Measurements from ENCODE around the gene NPDC1.
"Not testable (repeated sequence)": the region's sequence is repeated elsewhere in the genome, so short reads cannot be mapped to it uniquely, and the experiment has no call there.

Gene NPDC1

DNA sequence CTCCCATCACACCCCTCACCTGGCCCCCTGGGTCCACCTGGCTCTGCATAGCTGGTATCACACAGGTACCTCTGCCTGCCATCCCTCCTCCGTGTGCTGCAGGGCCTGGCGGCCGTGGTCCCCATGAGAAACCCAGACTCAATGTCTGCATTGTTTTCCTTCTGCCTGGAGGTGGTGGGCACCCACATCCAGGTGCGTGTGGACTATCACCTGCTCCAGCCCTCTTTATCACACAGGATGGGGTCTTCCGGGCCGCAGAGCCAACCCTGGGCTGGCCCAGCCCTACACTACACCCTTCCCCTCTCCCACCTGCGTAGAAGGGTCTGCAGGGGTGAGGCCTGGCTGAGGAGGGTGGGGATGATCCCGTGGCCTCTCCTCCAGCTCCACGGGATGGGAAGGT is 7.1 kb downstream of the NPDC1 start:
- DNase-seq: no peak

DNA sequence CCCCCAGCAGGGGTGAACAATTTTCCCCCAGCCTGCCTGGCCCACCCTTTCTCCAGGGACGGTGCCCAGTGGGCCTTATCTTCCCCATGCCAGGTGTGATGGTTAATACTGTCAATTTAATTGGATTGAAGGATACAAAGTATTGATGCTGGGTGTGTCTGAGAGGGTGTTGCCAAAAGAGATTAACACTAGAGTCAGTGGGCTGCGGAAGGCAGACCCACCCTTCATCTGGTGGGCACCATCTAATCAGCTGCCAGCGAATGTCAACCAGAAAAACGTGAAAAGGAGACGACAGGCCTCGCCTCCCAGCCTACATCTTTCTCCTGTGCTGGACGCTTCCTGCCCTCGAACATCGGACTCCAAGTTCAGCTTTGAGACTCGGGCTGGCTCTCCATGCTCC is 8.5 kb downstream of the NPDC1 start:
- no peak for DNase-seq

DNA sequence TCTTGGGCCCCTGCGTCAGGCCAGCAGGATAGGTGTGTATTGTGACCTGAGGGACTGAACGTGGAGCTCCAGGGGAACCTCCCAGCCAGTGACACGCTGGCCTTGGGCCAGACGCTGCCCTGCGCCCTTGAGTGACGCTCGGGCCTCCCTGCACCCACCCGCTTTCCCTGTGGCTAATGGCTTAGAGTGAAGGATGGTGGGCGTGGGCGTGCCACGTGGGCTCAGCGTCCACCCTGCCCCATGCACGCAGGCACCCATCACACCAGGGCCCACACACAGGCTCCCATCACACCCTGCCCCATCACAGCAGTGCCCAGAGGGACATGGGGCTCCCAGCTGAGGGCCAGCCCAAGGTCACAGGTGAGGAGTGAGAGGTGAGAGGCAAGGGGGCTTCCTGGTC is 8.9 kb downstream of the NPDC1 start:
- no peak for DNase-seq

DNA sequence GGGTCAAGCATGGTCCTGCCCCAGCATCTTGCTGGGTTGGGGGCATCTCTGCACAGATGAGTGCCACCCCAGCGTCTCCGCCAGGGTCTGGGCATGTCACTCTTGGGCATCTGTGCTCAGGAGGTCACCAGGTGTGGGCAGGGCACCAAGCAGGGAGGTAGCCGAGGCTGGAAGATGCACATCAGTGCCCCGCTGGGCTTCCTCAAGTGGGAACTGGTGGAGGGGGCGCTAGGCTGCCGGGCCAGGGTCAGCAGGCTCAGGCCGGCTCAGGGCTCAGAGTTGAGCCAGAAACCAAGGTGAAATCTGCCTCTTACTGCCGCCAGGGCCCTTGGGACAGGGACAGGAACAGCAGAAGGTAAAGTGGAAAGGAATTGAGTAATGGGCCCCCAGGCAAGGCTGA is 10.0 kb downstream of the NPDC1 start:
- no peak for DNase-seq

DNA sequence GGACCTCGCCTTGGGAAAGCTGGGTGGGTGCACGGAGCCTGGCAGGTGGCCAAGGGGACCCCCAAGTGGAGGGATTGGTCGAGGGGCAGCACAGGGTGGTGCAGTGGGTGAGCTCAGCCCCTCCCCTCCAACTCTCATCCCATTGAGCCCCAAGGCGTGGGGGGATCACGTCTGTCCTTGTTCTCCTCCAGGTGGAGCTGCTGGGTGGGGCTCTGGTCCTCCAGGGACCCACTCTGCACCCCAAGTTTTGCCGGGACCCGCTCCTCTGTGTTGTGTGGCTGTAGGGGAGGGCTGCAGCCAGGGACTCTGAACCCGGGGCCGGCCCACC is 10.5 kb downstream of the NPDC1 start:
- no peak for DNase-seq

DNA sequence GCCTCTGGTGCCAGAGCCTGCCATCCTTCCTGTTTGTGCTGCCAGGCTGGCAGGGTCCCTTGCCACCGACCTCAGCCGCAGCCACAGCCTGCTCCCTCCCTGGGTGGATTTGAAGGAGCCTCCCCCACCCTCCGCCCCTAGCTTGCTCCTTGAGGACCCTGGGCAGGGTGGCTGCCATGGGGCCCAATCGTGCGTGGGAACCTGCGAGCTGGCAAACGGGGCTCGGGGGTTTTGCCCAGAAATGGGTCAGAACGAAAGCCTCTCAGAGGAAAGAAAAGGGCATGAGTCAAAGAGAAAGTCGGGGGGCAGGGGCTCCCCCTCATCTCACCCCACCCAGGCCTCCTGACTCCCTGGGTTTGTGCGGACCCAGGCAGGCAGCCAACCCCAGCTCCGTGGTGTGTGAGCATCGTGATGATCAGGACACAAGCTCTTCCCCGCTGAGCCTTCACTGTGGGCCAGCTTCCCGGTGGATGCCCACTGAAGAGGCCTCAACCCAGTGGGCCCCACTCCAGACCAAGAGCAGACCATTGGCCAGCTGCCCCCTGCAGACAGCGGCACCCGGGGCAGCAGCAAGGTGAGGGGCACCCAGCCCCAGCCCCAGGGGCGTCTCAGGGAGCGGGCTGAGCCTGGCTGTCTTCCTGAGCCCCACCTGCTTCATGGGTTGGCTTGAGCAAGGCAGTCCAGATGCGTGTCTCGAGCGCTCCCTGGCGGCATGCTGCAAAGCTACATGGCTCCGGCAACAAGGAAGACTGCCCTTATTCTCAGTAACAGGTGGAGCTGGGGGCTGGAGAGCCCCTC is 11.1 kb downstream of the NPDC1 start:
- DNase-seq: peak; percentile 68 to 89

DNA sequence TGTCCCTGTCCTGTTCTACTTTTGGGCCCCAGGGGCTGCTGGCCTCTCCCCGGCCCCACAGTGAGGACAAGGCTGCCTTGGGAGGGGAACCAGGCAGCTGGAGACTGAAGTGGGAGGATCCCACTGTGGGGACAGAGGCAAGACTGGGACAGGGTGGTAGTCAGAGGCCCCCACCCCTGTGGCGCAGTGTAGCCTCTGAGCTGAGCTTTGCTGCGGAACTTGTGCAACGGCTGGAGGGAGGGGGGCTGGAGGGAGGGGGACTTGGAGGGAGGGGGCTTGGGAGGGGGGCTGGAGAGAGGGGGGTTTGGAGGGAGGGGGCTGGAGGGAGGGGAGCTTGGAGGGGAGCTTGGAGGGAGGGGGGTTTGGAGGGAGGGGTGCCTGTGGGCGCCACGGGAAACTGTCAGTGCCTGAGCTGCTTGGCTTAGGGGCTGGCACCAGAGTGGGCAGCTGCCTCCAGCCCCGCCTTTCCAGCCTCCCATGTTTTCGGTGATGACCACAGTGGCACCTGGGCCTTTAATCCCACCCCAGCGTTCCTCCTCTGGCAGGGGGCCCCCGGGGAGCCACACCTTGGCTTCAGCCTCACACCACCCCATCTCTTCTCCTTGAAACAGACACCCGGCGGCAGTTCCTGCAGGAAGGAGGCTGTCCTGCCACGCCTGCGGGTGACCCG is 11.8 kb downstream of the NPDC1 start:
- no peak for DNase-seq

DNA sequence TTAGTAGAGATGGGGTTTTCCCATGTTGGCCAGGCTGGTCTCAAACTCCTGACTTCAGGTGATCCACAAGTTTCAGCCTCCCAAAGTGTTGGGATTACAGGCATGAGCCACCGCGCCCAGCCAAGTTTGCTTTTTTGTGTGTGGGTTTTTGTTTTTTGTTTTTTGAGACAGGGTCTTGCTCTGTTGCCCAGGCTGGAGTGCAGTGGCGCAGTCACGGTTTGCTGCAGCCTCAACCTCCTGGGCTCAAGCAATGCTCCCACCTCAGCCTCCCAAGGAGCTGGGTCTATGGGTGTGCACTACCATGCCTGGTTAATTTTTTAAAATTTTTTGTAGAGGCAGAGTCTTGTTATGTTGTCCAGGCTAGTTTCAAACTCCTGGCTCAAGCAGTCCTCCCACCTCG is 12.5 kb downstream of the NPDC1 start:
- DNase-seq: not testable (repeated sequence)

DNA sequence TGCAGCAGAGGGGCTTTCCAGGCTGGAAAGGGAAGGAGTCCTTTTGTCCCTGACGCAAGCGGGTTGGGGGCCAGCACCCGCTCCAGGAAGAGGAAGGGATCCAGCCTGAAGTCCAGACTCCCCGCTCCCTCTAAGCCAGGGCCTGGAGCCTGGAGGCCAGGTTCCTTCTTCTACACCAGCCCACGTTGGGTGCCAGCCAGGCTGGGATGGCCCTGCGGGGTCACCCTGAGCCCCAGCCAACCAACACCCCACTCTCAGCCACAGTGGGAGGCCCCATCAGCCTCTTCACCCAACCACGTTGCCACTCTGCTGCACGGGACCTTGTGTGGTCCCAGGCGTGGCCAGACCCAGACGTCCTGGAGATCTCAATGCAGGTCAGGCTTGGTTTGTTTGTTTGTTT is 13.1 kb downstream of the NPDC1 start:
- DNase-seq: no peak

DNA sequence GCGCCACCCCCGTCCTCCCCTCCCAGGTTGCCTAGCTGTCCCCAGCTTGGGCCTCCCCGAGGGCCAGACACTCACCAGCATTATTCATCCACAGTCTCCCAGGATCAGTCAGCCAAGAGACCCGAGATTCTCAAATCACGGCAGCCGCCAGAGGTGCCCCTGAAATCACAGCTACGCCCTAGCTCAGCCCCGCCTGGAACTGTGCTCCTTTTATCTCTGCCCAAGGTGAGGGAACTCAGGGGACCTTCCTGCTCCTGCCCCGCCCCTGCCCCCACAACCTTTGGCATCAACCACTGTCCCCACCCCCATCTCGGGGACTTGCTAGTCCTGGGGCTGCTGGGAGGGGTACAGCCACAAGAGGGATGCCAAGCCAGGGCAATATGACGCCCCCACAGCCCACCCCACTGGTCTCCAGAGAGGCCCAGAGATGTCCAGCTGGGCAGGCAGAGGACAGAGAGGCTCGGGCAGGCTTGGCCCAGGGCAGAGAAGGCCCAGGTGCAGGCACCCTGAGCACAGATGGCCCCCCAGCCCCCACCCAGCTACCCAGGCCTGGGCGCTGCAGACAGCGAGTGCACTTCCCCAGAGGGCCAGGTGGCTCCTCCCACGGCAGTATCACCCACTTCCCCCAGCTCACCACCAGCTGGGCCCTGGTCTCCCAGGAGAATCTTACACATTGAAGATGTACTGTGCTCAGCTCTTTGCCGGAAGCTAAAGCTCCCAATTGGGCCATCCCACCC is 13.9 kb downstream of the NPDC1 start, which contains the start of gene FUT7:
FUT7 (minus strand) TSS at position 185 of the 737 bp plus-strand sequence; CDS start at position 88, 97 bp downstream.
- no peak for DNase-seq

DNA sequence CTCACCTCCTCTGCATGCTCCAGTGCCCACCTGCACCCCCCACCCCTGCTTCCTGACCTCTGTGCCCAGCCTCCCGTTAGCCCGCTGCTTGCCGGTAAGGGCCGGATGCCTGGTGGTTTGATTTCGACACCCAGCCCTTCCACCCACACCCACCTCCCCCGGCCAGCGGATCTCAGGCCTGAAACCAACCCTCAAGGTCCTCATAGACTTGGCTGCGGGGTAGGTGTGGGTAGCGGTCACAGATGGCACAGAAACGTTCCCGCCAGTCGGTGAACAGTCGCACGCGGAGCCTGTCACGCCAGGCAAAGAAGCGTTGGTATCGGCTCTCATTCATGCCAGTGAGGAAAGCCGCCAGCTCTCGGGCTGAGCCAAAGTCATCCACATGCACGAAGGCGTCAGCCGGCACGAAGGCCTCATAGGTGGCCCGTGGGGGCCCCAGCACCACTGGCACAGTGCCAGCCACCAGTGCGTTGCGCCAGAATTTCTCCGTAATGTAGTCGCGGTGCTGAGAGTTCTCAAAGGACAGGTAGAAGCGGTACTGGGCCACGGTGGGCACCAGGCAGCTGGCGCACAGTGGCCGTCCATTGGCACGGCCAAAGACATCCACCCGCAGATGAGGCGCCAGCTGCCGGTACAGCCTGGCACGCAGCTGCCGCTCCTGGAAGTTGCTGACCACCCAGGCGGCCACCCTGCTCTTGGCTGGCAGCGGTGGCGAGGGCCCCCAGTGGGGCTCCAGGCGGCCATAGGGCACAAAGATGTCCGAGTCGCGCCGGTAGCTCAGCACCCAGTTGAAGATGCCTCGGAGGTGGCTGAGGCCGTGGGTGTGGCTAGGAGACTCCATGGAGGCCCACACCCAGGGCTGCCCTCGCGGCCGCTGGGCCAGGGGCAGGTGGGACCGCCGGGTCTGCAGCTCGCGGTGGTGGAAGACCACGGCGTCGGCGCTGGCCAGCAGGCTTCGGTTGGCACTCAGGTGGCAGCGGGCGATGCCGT is 15.1 kb downstream of the NPDC1 start:
- DNase-seq: no peak

DNA sequence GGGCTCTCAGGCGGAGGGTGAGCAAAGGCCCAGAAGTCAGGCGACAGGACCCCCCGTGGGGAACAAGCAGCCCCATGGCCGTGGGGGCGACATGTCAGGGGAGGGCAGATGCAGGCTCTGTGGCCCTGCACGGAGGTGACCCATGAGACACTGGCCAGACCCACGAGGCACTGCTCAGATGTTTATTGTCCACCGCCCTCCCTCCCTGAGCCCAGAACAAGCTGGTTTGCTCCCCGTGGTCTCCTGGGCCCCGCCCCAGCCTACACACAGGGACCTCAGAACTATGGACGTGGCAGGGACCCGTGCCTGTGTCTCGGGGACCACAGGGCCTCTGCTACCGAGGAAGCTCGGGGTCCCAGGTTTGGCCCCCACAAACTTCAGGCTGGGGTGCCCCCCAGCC is 16.0 kb downstream of the NPDC1 start:
- DNase-seq: no peak

DNA sequence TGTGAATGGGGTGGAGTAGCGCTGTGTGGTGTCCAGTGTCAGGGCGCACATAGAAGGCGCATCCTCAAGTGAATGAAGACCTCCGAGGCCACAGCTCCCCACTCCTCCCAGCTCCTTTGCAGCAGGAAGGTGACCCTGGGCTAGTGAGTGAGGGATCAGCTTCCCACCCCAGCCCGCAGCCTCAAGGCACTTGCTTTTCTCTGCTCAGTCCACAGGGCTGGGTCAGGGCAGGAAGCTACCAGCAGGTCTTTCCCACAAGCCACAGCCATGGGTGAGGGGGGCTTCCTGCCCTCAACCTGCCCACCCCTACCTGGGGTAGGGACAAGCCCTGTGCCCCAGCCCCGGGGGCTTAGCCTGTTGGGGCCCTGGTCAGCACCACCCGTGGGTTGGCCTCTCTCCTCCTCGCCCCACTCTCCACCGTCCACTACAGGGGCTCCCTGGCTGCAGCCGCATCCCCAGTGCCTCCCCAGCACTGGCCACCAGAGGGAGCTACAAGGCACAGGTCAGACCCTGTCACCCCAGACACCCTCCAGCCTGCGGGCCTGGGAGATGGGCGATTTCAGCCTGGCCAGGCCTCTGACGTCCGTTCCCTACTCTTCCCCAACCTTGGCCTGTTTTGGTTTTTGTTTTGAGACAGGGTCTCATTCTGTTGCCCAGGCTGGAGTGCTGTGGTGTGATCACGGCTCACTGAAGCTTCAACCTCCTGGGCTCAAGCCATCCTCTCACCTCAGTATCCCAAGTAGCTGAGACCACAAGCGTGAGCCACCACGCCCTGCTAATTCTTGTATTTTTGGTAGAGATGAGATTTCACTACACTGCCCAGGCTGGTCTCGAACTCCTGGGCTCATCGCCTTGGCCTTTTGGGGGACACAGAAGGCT is 16.7 kb downstream of the NPDC1 start:
- peak; percentile 39 to 41 for DNase-seq

DNA sequence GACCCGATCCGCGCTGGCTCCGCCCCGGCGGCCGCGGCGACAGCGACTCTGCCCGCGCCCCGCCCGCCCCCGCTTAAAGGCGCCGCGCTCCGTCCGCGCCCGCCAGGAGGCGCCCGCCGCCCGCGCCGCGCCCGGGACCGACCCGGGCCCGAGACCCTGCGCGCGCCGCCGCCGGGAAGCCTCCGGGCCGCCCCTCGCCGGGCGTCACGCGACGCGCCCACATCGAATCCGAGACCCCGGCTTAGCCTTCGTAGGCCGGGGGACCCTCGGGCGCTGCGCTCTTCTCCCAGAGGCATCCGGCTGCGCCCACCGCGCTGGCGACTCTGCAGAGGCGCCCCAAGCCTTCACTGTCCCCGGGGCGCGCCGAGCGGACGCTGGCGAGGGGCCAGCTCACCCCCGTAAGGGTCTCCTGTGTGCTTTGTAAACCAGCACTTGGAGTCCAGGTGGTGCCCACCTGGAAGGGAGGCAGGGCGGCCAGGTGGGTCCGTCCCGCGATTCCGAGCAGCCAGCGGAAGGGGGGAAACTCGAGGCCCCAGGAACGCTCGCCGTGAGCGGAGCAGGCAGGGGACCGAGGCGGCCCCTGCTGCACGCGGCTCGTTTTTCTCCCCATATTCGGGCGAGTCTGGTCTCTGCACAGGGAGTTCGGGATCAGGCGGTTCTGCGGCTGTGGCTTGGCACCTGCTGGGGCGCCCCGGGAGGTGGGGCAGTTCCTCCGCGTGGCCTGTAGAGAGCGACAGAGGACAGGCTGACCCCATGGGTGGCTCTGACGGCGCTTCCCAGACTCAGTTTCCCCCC is 17.5 kb downstream of the NPDC1 start:
- DNase-seq: peak in 1 of 2 experiments; percentile 58

DNA sequence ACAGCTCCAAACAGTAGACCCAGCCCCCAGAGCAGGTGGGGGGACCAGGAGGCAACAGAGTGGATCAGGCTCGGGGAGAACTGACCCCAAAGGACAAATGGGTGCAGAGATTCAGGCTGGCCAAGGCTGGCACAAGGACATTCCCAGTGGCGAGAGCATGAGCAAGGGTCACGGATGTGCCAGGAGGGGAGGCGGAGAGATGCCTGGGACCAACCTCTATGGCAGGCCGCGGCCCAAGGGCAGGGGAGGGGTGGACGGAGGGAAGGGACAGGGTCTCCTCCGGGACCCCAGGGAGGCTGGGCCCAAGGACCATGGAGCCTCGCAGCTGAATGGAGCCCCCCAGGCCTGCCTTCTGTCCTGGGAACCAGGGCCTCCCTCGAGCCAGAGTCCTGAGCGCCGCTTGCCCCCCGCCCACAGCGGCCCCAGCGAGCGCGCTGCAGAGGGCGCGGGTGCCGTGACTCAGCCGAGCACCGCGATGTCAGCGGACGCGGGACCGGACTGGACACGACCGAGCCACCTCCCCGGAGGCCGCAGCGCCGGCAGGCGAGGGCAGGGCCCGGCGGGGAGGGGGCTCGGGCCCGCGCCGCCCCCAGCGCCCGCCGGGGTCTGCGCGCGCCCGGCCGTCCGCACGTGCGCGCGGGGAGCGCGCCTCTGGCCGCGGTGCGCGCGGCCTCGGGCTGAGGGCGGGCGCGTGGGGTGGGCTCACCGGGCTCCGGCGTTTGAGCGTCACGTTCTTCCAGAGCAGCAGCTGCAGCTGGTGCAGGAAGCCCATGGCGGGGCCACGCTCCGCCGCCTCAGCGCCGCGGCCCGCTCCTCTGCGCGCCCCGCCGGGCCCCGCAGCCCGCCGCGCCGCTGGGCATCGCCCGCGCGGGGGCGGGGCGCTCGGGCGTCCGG is 18.4 kb downstream of the NPDC1 start, which contains the start of gene ABCA2:
ABCA2 (minus strand) TSS at position 869 of the 894 bp plus-strand sequence; CDS start at position 772, 97 bp downstream.
- no peak for DNase-seq

DNA sequence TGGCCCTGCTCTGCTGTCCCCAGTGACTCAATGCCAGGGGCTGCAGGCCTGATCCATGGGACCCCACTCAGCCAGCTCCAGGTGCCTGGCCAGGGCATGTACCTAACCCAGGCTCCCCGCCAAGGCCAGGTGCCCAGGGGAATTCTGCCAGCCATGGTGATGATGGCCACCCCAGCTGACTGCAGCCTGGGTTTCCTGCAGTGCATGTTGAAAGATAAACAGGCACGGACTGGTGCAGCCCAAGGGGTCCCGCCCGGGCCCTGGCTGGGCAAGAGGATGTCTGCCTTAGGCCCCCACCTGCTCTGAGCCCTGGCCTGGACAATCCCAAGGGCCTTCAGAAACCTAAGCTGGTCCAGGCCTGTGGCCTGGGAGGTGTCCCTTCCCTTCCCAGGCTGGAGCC is 19.1 kb downstream of the NPDC1 start:
- no peak for DNase-seq

DNA sequence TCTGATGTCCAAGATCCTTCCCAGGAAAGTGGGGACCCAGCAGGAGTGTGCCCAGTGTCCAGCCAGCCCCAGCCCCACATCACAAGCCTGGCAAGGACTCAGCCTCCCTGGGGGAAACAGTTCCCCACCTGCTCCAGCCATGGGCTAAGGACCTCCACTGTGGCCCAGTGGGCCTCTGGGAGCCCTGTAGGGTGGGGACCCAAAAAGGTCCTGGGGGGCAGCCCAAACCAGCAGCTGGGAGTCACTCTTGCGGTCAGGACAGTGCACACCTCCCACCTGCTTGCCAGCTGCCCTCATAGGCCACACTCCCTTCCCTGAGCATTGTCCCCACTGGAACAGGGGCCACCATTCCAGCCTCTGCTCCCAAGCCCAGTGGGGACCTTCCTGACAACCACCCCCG is 19.6 kb downstream of the NPDC1 start:
- no peak for DNase-seq

DNA sequence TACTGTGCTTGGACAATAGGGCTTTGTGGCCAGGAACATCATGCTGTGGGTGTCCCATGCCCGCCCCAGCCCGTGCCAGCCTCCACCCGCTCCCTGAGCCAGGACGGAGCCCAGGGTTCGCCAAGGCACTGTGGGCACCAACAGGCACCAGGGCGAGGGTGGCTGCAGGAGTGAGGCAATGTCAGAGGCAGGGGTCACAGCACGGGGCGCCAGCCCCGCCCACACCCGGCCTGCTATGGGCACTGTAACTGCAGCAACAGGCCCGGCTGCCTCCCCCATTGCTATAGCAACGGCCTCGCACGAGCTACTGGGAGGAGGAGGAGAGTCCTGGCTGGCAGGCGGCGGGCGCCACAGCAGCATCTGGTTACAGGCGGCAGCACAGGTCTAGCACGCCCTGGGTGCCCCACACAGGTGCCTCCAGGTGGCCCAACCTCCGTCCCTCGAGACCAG is 20.4 kb downstream of the NPDC1 start:
- peak; percentile 49 to 83 for DNase-seq

DNA sequence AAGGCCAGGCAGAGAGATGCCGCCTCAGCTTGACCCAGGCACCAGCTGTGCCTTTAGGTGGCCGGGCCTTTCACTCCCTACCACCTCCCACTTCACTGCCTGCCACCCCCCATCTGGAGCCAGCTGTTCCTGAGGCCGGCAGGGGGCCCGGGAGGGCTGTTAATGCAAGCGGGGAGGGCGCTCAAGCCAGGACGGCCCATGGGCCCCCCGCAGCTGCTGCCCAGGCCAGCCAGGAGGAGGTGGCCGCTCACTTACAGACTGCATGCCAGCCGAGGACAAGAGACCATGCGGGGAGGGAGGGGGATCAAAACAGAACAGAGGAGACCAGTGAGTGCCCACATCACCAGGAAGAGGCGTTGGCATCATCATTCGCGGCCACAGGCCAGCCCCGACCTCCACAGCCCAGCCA is 22.4 kb downstream of the NPDC1 start:
- no peak for DNase-seq

Measured in SHP77 (cell line).